MM.1S (cell line): ENCODE data around the gene IRS1.

Source experiments
- DNase-seq: peaks from one replicate; pipeline ENCODE4 v3.0.0-alpha.2; 2015
- H2AFZ ChIP-seq: fragments of 300-600 bp; sonication (generic); 2 replicates; pipeline ENCODE4 v1.6.0; 2016; ENCODE audit warnings: antibody characterized with exemption, low read length
- H3F3A ChIP-seq: fragments of 300-600 bp; sonication (generic); 2 replicates; pipeline ENCODE4 v1.6.1; 2016; ENCODE audit warnings: mild to moderate bottlenecking, antibody characterized with exemption, low read length, moderate library complexity, mixed read lengths; ENCODE audit not compliant: insufficient read depth
- H3K27ac ChIP-seq: fragments of 300-600 bp; sonication (generic); 2 replicates; pipeline ENCODE4 v1.5.1; 2016; ENCODE audit warnings: mild to moderate bottlenecking, low read length
- H3K27me3 ChIP-seq: fragments of 300-600 bp; sonication (generic); replicated peaks from 2 replicates; pipeline ENCODE4 v1.6.0; 2016; ENCODE audit warnings: low read length; ENCODE audit not compliant: insufficient read depth
- H3K36me3 ChIP-seq: fragments of 300-600 bp; sonication (generic); replicated peaks from 2 replicates; pipeline ENCODE4 v1.6.1; 2016; ENCODE audit warnings: mild to moderate bottlenecking, low read length, mixed read lengths; ENCODE audit not compliant: insufficient read depth
- H3K4me1 ChIP-seq: fragments of 300-600 bp; sonication (generic); 2 replicates; pipeline ENCODE4 v1.6.1; 2016; ENCODE audit warnings: low read length, mixed read lengths
- H3K4me2 ChIP-seq: fragments of 300-600 bp; sonication (generic); 2 replicates; pipeline ENCODE4 v1.6.0; 2016; ENCODE audit warnings: low read depth, low read length
- H3K4me3 ChIP-seq: fragments of 300-600 bp; sonication (generic); 2 replicates; pipeline ENCODE4 v1.5.1; 2016; ENCODE audit warnings: low read length, mixed read lengths
- H3K79me2 ChIP-seq: fragments of 300-600 bp; sonication (generic); 2 replicates; pipeline ENCODE4 v1.6.1; 2016; ENCODE audit warnings: mixed run types, low read length, mixed read lengths
- H3K9ac ChIP-seq: fragments of 300-600 bp; sonication (generic); 2 replicates; pipeline ENCODE4 v1.6.1; 2016; ENCODE audit warnings: low read length, mixed read lengths
- H3K9me2 ChIP-seq: fragments of 300-600 bp; sonication (generic); replicated peaks from 2 replicates; pipeline ENCODE4 v1.6.1; 2016; ENCODE audit warnings: mild to moderate bottlenecking, low read length, mixed read lengths; ENCODE audit not compliant: insufficient read depth
- H3K9me3 ChIP-seq: fragments of 300-600 bp; sonication (generic); replicated peaks from 2 replicates; pipeline ENCODE4 v1.6.1; 2016; ENCODE audit warnings: mild to moderate bottlenecking, low read length, mixed read lengths; ENCODE audit not compliant: insufficient read depth
- H4K20me1 ChIP-seq: fragments of 300-600 bp; sonication (generic); 2 replicates; pipeline ENCODE4 v1.6.1; 2016; ENCODE audit warnings: mild to moderate bottlenecking, low read length, moderate library complexity, mixed read lengths; ENCODE audit not compliant: insufficient read depth
- EZH2 ChIP-seq: fragments of 300-600 bp; sonication (generic); optimal IDR thresholded peaks from 2 replicates; pipeline ENCODE3; 2017; ENCODE audit warnings: low read depth, mild to moderate bottlenecking, antibody characterized with exemption, low read length, mixed read lengths
- EZH2phosphoT487 ChIP-seq: fragments of 300-600 bp; sonication (generic); IDR thresholded peaks from 2 replicates; pipeline ENCODE4 v1.6.1; 2018; ENCODE audit warnings: antibody characterized with exemption, low read length
- TF ChIP-seq, protein P1 (sequence below): fragments of 300-600 bp; sonication (generic); IDR thresholded peaks from 2 replicates; pipeline ENCODE4 v1.5.1; 2016; ENCODE audit warnings: antibody characterized with exemption, low read length, mixed read lengths

The IRS1 gene

DNA sequence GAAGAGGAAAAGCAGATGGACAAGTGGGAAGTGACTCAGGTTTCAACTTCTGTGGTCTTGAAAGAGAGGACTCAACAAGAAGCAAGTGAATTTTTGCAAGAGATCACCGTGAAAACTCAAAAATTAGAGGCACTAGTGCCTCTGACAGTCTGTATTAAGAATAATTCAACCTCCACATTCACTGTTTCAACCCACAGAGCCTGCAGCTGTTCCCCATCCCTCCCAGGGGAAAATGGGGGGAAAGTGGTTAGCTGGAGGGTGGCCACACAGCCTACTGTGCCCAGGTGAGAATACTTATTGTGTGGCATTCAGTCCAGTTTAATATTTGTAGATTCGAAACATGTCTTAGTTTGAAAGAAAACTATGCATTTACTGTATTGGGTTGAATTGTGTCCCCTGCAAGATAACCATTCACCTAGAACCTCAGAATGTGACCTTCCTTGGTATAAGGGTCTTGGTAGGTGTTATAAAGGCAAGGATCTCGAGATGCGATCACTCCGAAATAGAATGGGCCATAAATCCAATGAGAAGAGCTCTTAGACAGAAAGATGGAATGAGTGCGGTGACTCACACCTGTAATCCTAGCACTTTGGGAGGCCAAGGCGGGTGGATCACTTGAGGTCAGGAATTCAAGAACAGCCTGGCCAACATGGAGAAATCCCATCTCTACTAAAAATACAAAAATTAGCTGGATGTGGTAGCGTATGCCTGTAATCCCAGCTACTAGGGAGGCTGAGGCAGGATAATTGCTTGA lies 94.3 kb downstream of the IRS1 start:
- no peaks in the 10 kb centered on the region for H3K27me3 ChIP-seq

DNA sequence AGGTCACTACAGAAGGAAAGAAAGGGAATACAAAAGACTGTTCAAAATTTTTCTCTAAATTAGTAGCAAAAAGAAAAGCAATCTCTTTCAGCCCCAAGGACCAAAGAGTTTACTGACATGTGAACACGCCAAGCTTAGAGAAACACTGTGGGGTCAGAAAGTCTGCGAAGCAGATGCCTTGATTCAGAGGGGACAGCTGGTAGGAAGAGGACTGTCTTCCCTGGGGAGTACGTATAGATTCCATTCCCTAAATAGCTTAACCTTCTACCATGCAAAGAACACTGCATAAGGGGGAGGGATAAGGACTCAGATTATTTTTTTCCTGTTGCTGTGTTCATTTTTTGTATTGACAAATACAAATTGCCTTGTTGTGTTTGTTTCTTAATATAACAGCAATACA lies 96.1 kb downstream of the IRS1 start:
- Histone ChIP-seq H3F3A (no peaks in the 10 kb centered on the region), H3K4me1 (no peaks in the 10 kb centered on the region), H3K9me2 (no peaks in the 10 kb centered on the region), H3K79me2 (no peaks in the 10 kb centered on the region), H3K9me3 (no peaks in the 10 kb centered on the region), H2AFZ (no peak overlapping the region), H3K27me3 (no peaks in the 10 kb centered on the region), H3K4me2 (no peak overlapping the region), H4K20me1 (no peaks in the 10 kb centered on the region), H3K9ac (no peak overlapping the region), H3K36me3 (no peaks in the 10 kb centered on the region), H3K4me3 (no peak overlapping the region), H3K27ac (no peak overlapping the region)
- DNase-seq, result no peak
- TF ChIP-seq EZH2 (no peak), EZH2phosphoT487 (no peak)

More for the DNA sequence above, 94.3 kb downstream of the IRS1 start:
- no peaks in the 10 kb centered on the region for H3K36me3 ChIP-seq
- no peak overlapping the region for H3K9ac ChIP-seq
- H3F3A ChIP-seq, result no peaks in the 10 kb centered on the region
- no peaks in the 10 kb centered on the region for H3K79me2 ChIP-seq
- H3K9me3 ChIP-seq, result no peaks in the 10 kb centered on the region
- H3K4me2 ChIP-seq, result no peak overlapping the region
- no peak overlapping the region for H2AFZ ChIP-seq
- no peaks in the 10 kb centered on the region for H3K9me2 ChIP-seq
- H3K27ac ChIP-seq, result no peak overlapping the region
- no peaks in the 10 kb centered on the region for H3K4me1 ChIP-seq
- no peaks in the 10 kb centered on the region for H4K20me1 ChIP-seq
- no peak for TF ChIP-seq EZH2phosphoT487
- TF ChIP-seq EZH2, result no peak
- TF ChIP-seq, protein P1, sequence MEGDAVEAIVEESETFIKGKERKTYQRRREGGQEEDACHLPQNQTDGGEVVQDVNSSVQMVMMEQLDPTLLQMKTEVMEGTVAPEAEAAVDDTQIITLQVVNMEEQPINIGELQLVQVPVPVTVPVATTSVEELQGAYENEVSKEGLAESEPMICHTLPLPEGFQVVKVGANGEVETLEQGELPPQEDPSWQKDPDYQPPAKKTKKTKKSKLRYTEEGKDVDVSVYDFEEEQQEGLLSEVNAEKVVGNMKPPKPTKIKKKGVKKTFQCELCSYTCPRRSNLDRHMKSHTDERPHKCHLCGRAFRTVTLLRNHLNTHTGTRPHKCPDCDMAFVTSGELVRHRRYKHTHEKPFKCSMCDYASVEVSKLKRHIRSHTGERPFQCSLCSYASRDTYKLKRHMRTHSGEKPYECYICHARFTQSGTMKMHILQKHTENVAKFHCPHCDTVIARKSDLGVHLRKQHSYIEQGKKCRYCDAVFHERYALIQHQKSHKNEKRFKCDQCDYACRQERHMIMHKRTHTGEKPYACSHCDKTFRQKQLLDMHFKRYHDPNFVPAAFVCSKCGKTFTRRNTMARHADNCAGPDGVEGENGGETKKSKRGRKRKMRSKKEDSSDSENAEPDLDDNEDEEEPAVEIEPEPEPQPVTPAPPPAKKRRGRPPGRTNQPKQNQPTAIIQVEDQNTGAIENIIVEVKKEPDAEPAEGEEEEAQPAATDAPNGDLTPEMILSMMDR, result no peak
- no peak for DNase-seq
- H3K4me3 ChIP-seq, result no peak overlapping the region

DNA sequence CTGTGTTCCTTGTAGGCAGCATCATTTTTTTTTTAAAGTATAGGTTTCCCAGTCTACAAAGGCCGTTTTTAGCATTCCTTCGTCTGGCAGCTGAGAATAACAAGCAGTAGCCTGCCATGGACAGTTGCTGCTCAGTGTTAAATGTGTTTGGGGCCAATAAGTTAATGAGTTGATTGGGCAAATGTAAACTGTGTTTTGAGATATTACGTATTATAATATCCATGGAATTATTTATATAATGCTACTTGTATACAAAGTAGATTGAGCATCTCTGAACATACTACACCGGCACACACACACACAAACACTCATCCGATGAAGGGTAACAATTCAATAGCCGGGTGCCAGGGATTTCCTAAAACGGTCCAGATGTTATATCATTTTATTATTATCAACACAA lies 97.2 kb downstream of the IRS1 start:
- Histone ChIP-seq H3K4me2 (no peak overlapping the region), H3K36me3 (no peaks in the 10 kb centered on the region), H2AFZ (no peak overlapping the region)

DNA sequence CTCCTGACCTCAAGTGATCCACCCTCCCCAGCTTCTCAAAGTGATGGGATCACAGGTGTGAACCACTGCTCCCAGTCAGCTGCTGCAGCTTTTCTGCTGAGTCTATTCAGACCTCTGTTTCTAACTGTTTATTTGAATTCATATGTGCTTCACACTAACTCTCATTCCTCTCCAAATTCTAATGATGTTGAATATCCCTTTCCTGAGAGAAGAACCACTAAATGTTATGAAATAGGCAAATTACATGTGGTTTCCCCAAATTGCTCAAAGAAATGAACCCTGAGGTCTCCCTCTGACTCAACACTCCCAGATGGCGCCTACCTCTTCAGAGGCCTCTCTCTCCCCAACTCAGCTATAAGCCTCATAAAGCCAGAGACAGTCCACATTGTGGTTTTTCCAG lies 98.6 kb downstream of the IRS1 start:
- H3K9me2 ChIP-seq, result no peaks in the 10 kb centered on the region
- no peak for DNase-seq

More for the DNA sequence above, 97.2 kb downstream of the IRS1 start:
- no peak for DNase-seq
- Histone ChIP-seq H4K20me1 (no peaks in the 10 kb centered on the region), H3K27me3 (no peaks in the 10 kb centered on the region), H3K27ac (no peak overlapping the region), H3F3A (no peaks in the 10 kb centered on the region), H3K9me2 (no peaks in the 10 kb centered on the region), H3K9me3 (no peaks in the 10 kb centered on the region), H3K4me1 (no peaks in the 10 kb centered on the region), H3K9ac (no peak overlapping the region), H3K4me3 (no peak overlapping the region), H3K79me2 (no peaks in the 10 kb centered on the region)
- TF ChIP-seq, protein P1, result no peak
- TF ChIP-seq EZH2phosphoT487, result no peak
- no peak for TF ChIP-seq EZH2

More for the DNA sequence above, 98.6 kb downstream of the IRS1 start:
- Histone ChIP-seq H3K4me1 (no peaks in the 10 kb centered on the region), H3K79me2 (no peaks in the 10 kb centered on the region), H3F3A (no peaks in the 10 kb centered on the region), H3K27me3 (no peaks in the 10 kb centered on the region), H4K20me1 (no peaks in the 10 kb centered on the region), H3K4me2 (no peak overlapping the region), H3K4me3 (no peak overlapping the region), H3K36me3 (no peaks in the 10 kb centered on the region), H3K27ac (no peak overlapping the region), H2AFZ (no peak overlapping the region), H3K9me3 (no peaks in the 10 kb centered on the region), H3K9ac (no peak overlapping the region)
- TF ChIP-seq EZH2, result no peak
- no peak for TF ChIP-seq EZH2phosphoT487
- TF ChIP-seq, protein P1, result no peak
